PC-3 (cell line): ENCODE results near the gene AIRE. TPM values are rescaled to one million over a fixed set of nuclear protein-coding genes. Genes with fewer than 3 reads are reported as not detected.

Experiments
- ATAC-seq: fragments of 200-7000 bp; cut with Tn5 transposase; 2 replicates; pipeline ENCODE4 v1.9.1; 2020; ENCODE audit warnings: mild to moderate bottlenecking, moderate library complexity
- BruUV-seq: library from RNA; stranded (reverse); fragments of 400-500 nt; replicated peaks from 2 replicates; lab custom pipeline; 2021; lab: Mats Ljungman, UMichigan
- CTCF ChIA-PET: fragments of 300-600 bp; sonication (Branson Sonifier 250); formaldehyde crosslinking; loops from one replicate; lab custom pipeline; 2022; ENCODE audit warnings: antibody characterized with exemption; lab: Charles Lee
- POLR2A ChIA-PET: fragments of 300-600 bp; sonication (Branson Sonifier 250); formaldehyde crosslinking; loops from one replicate; lab custom pipeline; 2022; ENCODE audit warnings: antibody characterized with exemption; ENCODE audit not compliant: unreplicated experiment; lab: Charles Lee
- DNase-seq: peaks from one replicate; pipeline ENCODE4 v3.0.0-alpha.2; 2015
- H2AFZ ChIP-seq: fragments of 300-600 bp; sonication (generic); 2 replicates; pipeline ENCODE4 v1.6.0; 2016; ENCODE audit warnings: antibody characterized with exemption, low read length
- H3F3A ChIP-seq: fragments of 300-600 bp; sonication (generic); one replicate; pipeline ENCODE4 v1.6.0; 2017; ENCODE audit warnings: antibody characterized with exemption, low read length, control low read depth, mild to moderate bottlenecking; ENCODE audit not compliant: unreplicated experiment
- H3K27ac ChIP-seq: fragments of 300-600 bp; sonication (generic); 2 replicates; pipeline ENCODE4 v1.5.1; 2016; ENCODE audit warnings: mild to moderate bottlenecking, low read length
- H3K27me3 ChIP-seq: fragments of 300-600 bp; sonication (generic); 2 replicates; pipeline ENCODE4 v1.6.1; 2016; ENCODE audit warnings: low read length, mixed read lengths
- H3K36me3 ChIP-seq: fragments of 300-600 bp; sonication (generic); 2 replicates; pipeline ENCODE4 v1.6.1; 2016; ENCODE audit warnings: low read depth, mixed run types, low read length, mixed read lengths
- H3K4me1 ChIP-seq: fragments of 300-600 bp; sonication (generic); 2 replicates; pipeline ENCODE4 v1.5.1; 2016; ENCODE audit warnings: low read length; ENCODE audit not compliant: insufficient read depth
- H3K4me2 ChIP-seq: fragments of 300-600 bp; sonication (generic); 2 replicates; pipeline ENCODE4 v1.6.0; 2016; ENCODE audit warnings: low read length
- H3K4me3 ChIP-seq: fragments of 300-600 bp; sonication (generic); 2 replicates; pipeline ENCODE4 v1.5.1; 2016; ENCODE audit warnings: mild to moderate bottlenecking, low read length, mixed read lengths
- H3K79me2 ChIP-seq: fragments of 300-600 bp; sonication (generic); 2 replicates; pipeline ENCODE4 v1.6.1; 2017; ENCODE audit warnings: low read length, mixed read lengths
- H3K9ac ChIP-seq: fragments of 300-600 bp; sonication (generic); 2 replicates; pipeline ENCODE4 v1.6.0; 2016; ENCODE audit warnings: mild to moderate bottlenecking, low read length
- H3K9me2 ChIP-seq: fragments of 300-600 bp; sonication (generic); replicated peaks from 2 replicates; pipeline ENCODE4 v1.6.1; 2016; ENCODE audit warnings: mixed run types, low read length, mixed read lengths
- H3K9me3 ChIP-seq: fragments of 300-600 bp; sonication (generic); 2 replicates; pipeline ENCODE4 v1.6.1; 2016; ENCODE audit warnings: low read length, mixed read lengths
- H4K20me1 ChIP-seq: fragments of 300-600 bp; sonication (generic); 2 replicates; pipeline ENCODE4 v1.6.1; 2016; ENCODE audit warnings: low read length, mixed read lengths
- CTCF ChIP-seq: fragments of 300-600 bp; sonication (generic); conservative IDR thresholded peaks from 2 replicates; pipeline ENCODE4 v1.5.1; 2017; ENCODE audit warnings: antibody characterized with exemption, low read depth, mild to moderate bottlenecking, low read length
- EZH2 ChIP-seq: fragments of 300-600 bp; sonication (generic); IDR thresholded peaks from one replicate; pipeline ENCODE4 v1.6.1; 2017; ENCODE audit warnings: antibody characterized with exemption, mild to moderate bottlenecking, low read length; ENCODE audit not compliant: unreplicated experiment
- EZH2phosphoT487 ChIP-seq: fragments of 300-600 bp; sonication (generic); IDR thresholded peaks from 2 replicates; pipeline ENCODE4 v1.6.1; 2018; ENCODE audit warnings: mild to moderate bottlenecking, antibody characterized with exemption, low read length, borderline replicate concordance
- intact Hi-C: fragments of 100-400 bp; cut with micrococcal nuclease; formaldehyde crosslinking; loops from 2 replicates; pipeline ENCODE4 v1.9.0; 2023
- total RNA-seq: library from RNA; depleted of rRNA; stranded (reverse); fragments of >200 nt; gene quantifications from 2 replicates; pipeline ENCODE4 v1.2.3, GENCODE V29; 2014

The AIRE gene
- total RNA-seq, 1 experiment from 2014 or later = not detected

DNA sequence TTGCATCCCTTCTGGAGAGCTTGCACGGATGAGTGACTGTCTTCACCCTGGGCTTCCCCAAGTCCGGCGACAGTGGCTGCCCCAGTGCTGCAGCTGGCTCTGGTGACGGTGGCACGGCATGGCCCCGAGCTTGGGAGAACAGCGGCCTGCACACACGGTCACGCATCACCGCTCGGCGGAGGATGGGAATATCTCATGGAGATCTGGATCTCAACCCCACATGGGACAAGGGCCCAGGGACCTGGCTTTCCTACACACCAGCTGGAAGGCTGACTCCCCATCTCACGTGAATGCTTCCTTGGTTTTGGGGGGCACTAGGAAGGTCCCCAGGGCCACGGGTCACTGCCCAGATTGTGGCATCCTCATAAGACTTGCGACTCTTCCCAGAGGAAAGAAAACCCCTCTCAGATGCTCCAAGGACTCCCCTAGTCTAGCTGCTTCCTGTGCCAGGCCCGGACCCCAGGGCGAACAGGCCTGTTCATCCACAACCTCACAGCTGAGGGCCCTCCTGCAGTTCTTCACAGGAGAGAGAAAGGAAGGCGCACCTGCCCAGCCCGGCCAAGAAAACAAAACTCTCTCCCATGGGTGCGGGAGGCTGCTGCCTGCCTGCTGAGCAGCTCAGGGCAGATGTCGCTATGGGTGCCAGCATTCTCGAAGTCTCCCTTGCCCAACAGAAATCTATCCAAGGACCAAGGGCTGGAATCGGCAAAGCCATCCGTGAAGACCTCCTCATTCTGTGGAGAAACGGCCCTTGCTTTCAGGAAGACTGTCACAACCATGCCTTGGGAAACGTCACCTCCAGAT is 43.6 kb downstream of the AIRE start:
- Histone ChIP-seq H2AFZ (no peak overlapping the region), H3K79me2 (no peaks in the 10 kb centered on the region), H3F3A (no peaks in the 10 kb centered on the region), H3K4me3 (no peak overlapping the region), H3K9me2 (no peaks in the 10 kb centered on the region), H4K20me1 (no peaks in the 10 kb centered on the region), H3K27ac (no peak overlapping the region), H3K4me1 (no peaks in the 10 kb centered on the region), H3K9ac (no peak overlapping the region), H3K27me3 (no peaks in the 10 kb centered on the region), H3K36me3 (peaks cover 7% of the 10 kb centered on the region), H3K4me2 (no peak overlapping the region), H3K9me3 (no peaks in the 10 kb centered on the region)
- TF ChIP-seq EZH2 = no peak
- TF ChIP-seq CTCF = no peak
- TF ChIP-seq EZH2phosphoT487 = no peak
- TSS peak; percentile 13 for BruUV-seq
- ATAC-seq (0 out of 2 replicates have a peak, but pooled peaks have one; percentile 8), DNase-seq (no peak)
- POLR2A ChIA-PET = no interaction called here
- intact Hi-C loops = no loop called here
- CTCF ChIA-PET = no interaction called here

DNA sequence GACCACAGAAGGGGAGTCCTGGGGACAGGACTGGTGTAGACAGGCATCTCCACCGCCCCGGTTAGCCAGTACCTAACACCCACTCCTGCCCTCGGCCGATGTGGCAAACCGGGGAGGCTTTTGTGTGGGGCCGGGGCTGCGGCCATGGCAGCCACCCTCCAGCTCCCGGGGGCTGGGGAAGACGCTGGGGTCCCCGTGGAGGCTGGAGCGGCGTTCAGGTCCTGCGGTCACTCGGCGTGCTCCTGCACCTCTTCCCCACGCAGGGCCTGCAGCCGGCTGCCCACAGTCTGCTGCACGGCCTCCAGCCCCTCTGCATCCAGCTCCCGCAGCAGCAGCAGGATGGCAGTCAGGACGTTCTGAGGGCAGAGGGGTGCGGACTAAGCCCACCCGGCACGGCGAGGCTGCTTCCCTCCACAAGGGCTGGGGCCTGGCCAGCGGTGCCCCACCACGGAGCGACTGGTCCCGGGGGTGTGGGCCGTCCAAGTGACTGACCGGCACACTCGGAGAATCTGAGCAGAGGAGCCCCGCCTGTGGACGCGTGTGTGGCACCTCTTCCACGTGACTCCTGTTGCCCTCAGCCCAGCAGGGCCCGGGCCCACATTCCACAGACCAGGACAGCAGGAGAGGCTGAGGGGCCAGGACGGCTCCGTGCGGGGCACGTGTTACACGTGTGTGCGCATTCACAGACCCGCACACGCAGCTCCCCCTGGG is 44.5 kb downstream of the AIRE start:
- intact Hi-C loops = loop anchor here (10.0 kb wide), 1 partner anchor 125 kb away; the partner anchor contains the start of gene LRRC3
- TF ChIP-seq CTCF (no peak), EZH2 (no peak), EZH2phosphoT487 (no peak)

More for the DNA sequence above, 44.5 kb downstream of the AIRE start:
- Histone ChIP-seq H4K20me1 (no peaks in the 10 kb centered on the region), H3K9me2 (no peaks in the 10 kb centered on the region), H3K27me3 (no peaks in the 10 kb centered on the region), H3K4me1 (no peaks in the 10 kb centered on the region), H3K79me2 (no peaks in the 10 kb centered on the region), H3K4me3 (no peak overlapping the region), H3F3A (no peaks in the 10 kb centered on the region), H3K9me3 (no peaks in the 10 kb centered on the region), H2AFZ (no peak overlapping the region), H3K36me3 (peaks cover 5% of the 10 kb centered on the region; the same call in 1 of the 2 replicates), H3K4me2 (no peak overlapping the region), H3K27ac (no peak overlapping the region), H3K9ac (no peak overlapping the region)
- ATAC-seq (peak; percentile 5; the same call in 1 of the 2 replicates), DNase-seq (no peak)
- CTCF ChIA-PET = interaction anchor here (0.6 kb wide), 1 partner anchor 9 kb away, joined by 3 read pairs; the partner anchor contains the start of gene CFAP410
- BruUV-seq = no TSS peak
- POLR2A ChIA-PET = no interaction called here
